ENCODE data around the gene CDON. TPM values are rescaled to one million over a fixed set of nuclear protein-coding genes. Genes with fewer than 3 reads are reported as not detected.

CDON gene
- total RNA-seq, 1 donor from 2014 or later: 33.0 TPM

GRCh38 chr11:126101251-126101929 is 38.7 kb upstream of the CDON start:
- no peaks in the 10 kb centered on the region for H3K36me3 ChIP-seq
- H3K27me3 ChIP-seq: no peaks in the 10 kb centered on the region
- intact Hi-C loops (cut with DNase I): no loop called here

GRCh38 chr11:126100716-126101115 is 38.0 kb upstream of the CDON start:
- peaks cover 0 to 2% of the 10 kb centered on the region in 2 donors for H3K4me1 ChIP-seq
- no peaks in the 10 kb centered on the region for H3K27me3 ChIP-seq
- no peak overlapping the region for H3K27ac ChIP-seq
- no peak for DNase-seq (ENCODE audit: low spot score in 2 of 2)
- intact Hi-C loops (cut with DNase I): no loop called here
- no peaks in the 10 kb centered on the region for H3K9me3 ChIP-seq
- H3K36me3 ChIP-seq: no peaks in the 10 kb centered on the region
- H3K4me3 ChIP-seq: no peak overlapping the region
- TF ChIP-seq CTCF (IDR thresholded peaks at IDR 0.05): no peak

More at GRCh38 chr11:126101251-126101929, 38.7 kb upstream of the CDON start:
- no peak overlapping the region for H3K27ac ChIP-seq
- no peak overlapping the region for H3K4me3 ChIP-seq
- DNase-seq (ENCODE audit: low spot score in 2 of 2): no peak
- TF ChIP-seq CTCF (IDR thresholded peaks at IDR 0.05): no peak
- no peaks in the 10 kb centered on the region for H3K9me3 ChIP-seq
- peaks cover 0 to 2% of the 10 kb centered on the region in 2 donors for H3K4me1 ChIP-seq

GRCh38 chr11:126098204-126098769 is 35.6 kb upstream of the CDON start:
- Histone ChIP-seq H3K27ac (no peak overlapping the region), H3K9me3 (no peaks in the 10 kb centered on the region), H3K36me3 (no peaks in the 10 kb centered on the region), H3K27me3 (no peaks in the 10 kb centered on the region), H3K4me3 (no peak overlapping the region), H3K4me1 (peaks cover 0 to 2% of the 10 kb centered on the region in 2 donors)
- no peak for TF ChIP-seq CTCF (IDR thresholded peaks at IDR 0.05)
- DNase-seq (ENCODE audit: low spot score in 2 of 2): no peak
- intact Hi-C loops (cut with DNase I): no loop called here

- no peak overlapping the region for H3K4me3 ChIP-seq
- TF ChIP-seq CTCF (IDR thresholded peaks at IDR 0.05): no peak
- DNase-seq (ENCODE audit: low spot score in 2 of 2): no peak
- H3K27me3 ChIP-seq: no peaks in the 10 kb centered on the region
- intact Hi-C loops (cut with DNase I): no loop called here
- no peaks in the 10 kb centered on the region for H3K36me3 ChIP-seq
- no peaks in the 10 kb centered on the region for H3K9me3 ChIP-seq
- no peaks in the 10 kb centered on the region for H3K4me1 ChIP-seq
- no peak overlapping the region for H3K27ac ChIP-seq
These were observed 33.1 kb upstream of the CDON start for GRCh38 chr11:126095745-126096144.

- H3K27me3 ChIP-seq: no peaks in the 10 kb centered on the region
- DNase-seq (ENCODE audit: low spot score in 2 of 2): no peak
- H3K27ac ChIP-seq: no peak overlapping the region
- no peaks in the 10 kb centered on the region for H3K36me3 ChIP-seq
- intact Hi-C loops (cut with DNase I): no loop called here
- H3K4me1 ChIP-seq: no peaks in the 10 kb centered on the region
- no peak overlapping the region for H3K4me3 ChIP-seq
- no peak for TF ChIP-seq CTCF (IDR thresholded peaks at IDR 0.05)
- no peaks in the 10 kb centered on the region for H3K9me3 ChIP-seq
These were observed 27.8 kb upstream of the CDON start for GRCh38 chr11:126090452-126090851.

Data from ascending aorta (tissue), 2 donors.